GM21515 (cell line): ENCODE data around the gene LIPG.
"Not testable (repeated sequence)": the region's sequence is repeated elsewhere in the genome, so short reads cannot be mapped to it uniquely, and the experiment has no call there.

ENCODE experiments used
- ATAC-seq: cut with Tn5 transposase; IDR thresholded peaks from one replicate; pipeline ENCODE4 v1.9.1; 2021; ENCODE audit not compliant: unreplicated experiment

The LIPG gene

DNA sequence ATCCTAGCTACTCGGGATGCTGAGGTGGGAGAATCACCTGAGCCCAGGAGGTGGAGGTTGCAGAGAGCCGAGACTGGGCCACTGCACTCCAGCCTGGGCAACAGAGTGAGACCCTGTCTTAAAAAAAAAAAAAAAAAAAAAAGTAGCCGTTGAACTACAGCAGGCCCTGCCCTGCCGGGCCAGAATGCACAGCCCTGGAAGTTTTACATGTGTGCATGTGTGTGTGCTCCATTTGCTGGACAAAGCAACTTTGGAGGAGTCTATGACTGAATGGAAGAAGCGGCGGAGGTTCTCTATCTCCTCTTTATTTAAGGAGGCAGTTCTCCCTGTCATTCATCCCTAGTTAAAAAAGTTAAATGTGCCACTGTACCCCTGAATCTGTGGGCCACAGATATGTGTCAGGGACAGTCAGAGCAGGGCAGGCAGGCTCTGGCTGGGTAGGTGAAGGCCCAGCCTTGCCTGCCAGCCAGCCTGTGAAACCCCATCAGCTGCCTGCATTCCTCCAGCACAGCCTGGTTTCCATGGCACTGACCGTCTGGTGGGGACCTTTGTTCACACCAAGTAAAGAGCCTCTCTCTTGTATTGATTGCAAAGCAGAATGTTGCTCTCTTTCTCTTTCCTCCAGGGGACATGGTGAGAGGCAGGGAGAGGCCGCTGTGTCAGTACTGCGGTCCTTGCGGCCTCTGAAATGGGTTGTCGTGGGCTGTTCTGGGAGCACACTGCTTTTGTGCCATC lies 10.9 kb downstream of the LIPG start:
- no peak for ATAC-seq

DNA sequence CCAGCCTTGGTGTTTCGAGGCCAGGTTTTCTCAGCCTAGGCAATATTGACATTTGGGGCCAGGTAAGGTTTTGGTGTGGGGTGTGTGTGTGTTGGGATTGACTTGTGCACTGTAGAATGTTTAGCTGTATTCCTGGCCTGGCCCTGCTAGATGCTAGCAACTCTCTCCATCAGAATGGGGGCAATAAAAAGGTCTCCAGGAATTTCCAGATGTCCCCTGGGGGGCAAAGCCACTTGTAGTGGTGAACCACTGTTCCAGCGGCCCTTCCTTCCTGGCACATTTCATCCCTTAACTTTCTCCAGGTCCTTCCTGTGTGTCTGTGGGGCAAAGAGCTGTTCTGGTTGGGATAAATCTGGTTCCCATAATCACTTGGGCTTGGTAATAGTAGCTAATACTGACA lies 12.0 kb downstream of the LIPG start:
- ATAC-seq = no peak

DNA sequence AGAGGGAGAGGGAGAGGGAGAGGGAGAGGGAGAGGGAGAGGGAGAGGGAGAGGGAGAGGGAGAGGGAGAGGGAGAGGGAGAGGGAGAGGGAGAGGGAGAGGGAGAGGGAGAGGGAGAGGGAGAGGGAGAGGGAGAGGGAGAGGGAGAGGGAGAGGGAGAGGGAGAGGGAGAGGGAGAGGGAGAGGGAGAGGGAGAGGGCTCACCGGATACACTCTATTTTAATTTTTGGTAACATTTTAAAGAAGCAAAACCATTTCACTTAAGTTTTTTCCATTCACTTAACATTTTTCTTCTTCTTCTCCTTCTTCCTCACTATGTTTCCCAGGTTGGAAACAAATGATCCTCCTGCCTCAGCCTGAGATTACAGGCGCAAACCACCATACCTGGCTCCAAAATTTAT lies 17.2 kb downstream of the LIPG start:
- ATAC-seq = not testable (repeated sequence)

DNA sequence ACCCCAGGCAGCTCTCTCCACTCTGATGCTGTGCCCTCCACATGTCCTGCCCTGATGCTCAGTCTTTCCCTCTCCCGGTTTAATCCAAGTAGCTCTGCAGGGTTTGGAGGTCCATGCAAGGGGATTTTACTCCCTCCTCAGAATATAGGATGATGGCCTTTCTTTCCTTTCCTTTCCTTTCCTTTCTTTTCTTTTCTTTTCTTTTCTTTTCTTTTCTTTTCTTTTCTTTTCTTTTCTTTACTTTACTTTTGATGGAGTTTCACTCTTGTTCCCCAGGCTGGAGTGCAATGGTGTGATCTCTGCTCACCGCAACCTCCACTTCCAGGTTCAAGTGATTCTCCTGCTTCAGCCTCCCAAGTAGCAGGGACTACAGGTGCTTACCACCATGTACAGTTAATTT lies 17.7 kb downstream of the LIPG start:
- ATAC-seq = not testable (repeated sequence)

DNA sequence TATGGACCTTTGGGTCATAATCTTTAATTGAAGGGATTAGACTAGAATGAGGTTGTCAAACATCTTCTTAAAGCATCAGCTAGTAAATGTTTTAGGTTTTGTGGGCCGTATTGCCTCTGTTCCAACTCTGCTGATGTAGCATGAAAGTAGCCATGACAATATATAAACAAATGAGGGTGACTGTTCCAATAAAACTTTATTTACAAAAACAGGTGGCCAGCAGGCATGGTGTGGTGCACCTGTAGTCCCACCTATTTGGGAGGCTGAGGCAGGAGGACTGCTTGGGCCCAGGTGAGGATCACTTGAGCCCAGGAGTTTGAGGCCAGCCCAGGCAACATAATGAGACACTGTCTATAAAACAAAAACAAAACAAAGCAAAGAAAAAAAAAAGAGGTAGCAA lies 18.4 kb downstream of the LIPG start:
- ATAC-seq = no peak

DNA sequence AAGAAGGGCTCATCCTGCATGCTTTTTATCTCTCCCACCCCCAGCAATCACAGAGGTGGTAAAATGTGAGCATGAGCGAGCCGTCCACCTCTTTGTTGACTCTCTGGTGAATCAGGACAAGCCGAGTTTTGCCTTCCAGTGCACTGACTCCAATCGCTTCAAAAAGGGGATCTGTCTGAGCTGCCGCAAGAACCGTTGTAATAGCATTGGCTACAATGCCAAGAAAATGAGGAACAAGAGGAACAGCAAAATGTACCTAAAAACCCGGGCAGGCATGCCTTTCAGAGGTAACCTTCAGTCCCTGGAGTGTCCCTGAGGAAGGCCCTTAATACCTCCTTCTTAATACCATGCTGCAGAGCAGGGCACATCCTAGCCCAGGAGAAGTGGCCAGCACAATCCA lies 19.5 kb downstream of the LIPG start:
- no peak for ATAC-seq

DNA sequence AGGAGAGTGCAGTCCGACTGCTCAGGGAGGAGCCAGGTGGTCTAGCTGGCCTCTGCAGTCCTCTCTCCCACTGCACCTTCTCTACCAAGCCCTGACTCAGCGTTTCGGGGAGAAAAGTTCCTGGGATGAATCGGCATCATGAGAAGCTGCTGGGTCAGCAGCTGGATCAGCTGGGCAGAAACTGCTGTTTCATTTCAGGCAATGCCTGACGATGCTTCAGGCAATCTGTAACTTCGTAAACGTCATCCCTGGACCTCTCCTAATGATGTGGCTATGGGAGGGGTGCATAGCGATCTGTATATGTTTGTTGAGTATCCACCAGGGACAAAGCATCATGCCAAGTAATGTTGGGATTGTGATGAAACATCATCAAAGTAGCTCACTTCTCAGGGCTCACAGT lies 20.7 kb downstream of the LIPG start:
- ATAC-seq = no peak

DNA sequence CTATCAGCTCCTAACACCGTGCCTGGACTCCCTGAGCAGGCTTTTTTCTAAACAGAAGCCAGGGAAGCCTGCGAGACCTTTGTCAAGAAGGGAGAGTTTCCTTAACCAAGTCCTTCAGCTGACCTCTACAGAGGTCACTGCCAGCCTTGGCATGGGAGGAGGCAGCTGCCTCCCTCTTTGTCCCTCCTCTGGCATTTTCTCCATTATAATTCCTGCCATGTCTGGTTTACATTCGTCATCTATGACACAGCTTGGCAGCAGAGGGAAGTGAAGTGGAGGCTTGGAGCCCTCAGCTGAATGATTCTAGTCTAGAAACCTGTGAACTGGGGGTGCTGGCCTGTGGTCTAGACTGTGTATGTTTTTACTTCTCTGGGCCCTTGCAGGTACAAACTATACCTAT lies 22.5 kb downstream of the LIPG start:
- ATAC-seq = no peak

DNA sequence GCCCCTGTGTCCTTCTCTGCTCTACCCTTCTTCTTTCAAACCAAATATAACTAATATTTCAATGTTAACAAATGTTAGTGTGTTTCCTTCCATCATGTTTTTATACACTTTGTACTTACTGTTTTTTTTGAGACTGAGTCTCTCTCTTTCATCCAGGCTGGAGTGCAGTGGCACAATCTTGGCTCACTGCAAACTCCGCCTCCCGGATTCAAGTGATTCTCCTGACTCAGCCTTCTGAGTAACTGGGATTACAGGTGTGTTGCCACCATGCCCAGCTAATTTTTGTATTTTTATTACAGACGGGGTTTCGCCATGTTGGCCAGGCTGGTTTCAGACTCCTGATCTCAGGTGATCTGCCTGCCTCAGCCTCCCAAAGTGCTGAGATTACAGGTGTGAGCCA lies 23.1 kb downstream of the LIPG start:
- ATAC-seq = not testable (repeated sequence)

DNA sequence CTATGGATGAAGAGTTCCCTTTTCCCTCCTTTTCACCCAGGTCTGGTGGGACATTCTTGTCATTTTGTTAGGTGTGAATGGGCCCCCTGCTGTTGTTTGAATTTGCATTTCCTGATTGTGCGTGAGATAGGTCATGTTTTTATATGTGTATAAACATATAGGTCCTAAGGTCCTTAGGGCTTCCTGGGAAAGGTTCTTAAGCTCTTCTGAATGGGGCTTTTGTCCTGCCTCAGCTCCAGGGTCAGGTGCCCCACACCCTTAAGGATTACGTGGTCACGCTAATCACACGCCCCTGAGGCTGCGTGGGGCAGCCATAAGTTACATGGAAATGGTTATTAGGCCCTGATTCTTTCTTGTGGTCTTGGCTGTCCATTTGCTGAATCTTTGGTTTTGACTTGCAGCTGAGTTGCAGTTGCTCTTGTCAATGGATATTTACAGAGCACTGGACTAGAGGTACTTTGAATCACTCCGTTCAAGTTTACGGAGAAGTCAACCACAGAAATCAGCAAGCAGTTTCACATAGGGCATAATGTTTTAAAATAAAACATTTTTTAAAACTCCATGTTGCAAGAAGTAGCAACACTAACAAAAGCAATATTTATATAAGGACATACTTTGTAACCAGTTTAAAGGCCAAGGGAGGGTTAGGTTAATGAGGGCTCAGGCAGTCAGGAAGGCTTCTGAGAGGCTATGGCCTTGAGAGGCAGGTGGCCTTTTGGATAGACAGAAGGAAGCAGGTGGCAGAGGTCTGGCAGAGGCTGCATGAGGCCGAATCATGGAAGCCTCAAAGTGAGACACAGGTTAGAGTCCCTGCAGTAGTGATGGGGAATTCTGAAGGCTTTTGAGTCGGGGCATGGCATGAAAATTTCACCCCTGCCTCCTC lies 24.2 kb downstream of the LIPG start:
- ATAC-seq = no peak

DNA sequence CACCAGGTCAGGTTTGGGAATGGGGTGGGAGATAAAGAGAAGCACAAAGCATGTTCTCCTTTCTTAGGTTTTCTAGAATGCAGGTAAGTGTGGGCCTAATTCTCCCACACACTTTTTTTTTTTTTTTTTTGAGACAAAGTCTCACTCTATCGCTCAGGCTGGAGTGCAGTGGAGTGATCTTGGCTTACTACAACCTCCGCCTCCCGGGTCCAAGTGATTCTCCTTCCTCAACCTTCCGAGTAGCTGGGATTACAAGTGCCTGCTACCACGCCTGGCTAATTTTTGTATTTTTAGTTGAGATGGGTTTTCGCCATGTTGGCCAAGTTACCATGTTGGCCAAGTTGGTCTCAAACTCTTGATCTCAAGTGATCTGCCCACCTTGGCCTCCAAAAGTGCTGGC lies 26.3 kb downstream of the LIPG start:
- no peak for ATAC-seq

DNA sequence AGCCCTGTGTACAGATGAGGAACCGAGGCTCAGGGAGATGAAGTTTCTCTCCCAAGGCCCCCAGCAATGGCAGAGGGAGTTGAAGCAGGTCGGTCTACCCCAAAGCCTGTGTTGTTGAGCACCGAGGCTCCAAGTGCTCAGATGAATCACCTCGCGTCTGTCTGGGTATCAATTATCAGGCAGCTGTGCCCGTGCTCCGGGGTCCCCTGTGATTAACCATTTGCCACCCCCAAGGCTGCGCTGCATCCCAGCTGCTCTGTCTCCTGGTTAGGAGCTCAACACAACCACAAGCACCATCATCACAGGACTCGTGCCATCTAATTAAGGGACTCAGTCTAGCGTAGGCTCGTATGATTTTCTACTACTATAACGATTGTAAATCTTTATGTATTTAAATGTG lies 27.1 kb downstream of the LIPG start:
- no peak for ATAC-seq

DNA sequence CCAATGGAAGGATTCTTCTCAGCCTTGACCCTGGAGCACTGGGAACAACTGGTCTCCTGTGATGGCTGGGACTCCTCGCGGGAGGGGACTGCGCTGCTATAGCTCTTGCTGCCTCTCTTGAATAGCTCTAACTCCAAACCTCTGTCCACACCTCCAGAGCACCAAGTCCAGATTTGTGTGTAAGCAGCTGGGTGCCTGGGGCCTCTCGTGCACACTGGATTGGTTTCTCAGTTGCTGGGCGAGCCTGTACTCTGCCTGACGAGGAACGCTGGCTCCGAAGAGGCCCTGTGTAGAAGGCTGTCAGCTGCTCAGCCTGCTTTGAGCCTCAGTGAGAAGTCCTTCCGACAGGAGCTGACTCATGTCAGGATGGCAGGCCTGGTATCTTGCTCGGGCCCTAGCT lies 28.8 kb downstream of the LIPG start:
- ATAC-seq = no peak

DNA sequence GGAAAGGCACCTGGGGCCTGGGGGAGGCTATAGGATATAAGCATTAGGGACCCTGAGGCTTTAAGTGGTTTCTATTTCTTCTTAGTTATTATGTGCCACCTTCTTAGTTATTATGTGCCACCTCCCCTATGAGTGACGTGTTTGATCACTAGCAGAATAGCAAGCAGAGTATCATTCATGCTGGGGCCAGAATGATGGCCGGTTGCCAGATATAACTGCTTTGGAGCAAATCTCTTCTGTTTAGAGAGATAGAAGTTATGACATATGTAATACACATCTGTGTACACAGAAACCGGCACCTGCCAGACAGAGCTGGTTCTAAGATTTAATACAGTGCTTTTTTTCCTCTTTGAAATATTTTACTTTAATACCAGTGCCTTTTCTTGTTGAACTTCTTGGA lies 29.4 kb downstream of the LIPG start:
- ATAC-seq = no peak

DNA sequence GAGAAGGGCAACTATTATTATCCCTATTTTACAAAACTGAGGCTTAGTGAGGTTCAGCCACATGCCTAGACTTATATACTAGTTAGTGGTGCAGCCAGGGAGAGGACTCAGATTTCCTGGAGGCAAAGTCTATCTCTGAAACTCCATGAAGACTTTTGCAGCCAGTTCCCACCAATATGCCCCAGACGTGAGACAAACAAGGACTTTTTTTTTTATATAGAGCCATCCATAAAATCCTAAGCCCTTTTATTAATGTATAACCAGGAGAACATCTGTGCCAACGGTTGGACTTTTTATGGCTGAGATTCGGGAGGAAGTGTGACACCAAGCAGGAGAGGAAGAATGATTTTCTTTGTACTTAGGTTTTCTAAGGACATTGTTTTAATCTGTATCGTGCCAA lies 29.9 kb downstream of the LIPG start:
- no peak for ATAC-seq

DNA sequence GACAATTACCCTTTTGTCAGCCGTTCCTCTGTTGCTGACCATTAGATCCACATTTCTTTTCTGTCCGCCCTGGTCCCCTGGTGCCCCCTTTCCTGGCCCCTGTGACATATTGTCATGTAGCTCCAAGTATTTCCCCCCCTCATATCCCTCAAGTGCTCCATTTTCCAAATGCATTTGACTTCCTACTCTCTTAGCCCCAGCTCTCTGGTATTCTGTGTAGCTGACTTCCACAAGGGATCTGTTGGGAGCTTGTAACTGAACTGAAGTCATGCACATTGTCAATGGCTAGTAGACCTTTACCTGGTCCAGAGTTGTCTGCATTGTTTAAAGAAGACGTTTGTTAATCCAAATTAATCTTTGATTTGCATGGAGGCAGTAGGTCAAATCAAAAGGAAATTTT lies 34.8 kb downstream of the LIPG start:
- no peak for ATAC-seq

DNA sequence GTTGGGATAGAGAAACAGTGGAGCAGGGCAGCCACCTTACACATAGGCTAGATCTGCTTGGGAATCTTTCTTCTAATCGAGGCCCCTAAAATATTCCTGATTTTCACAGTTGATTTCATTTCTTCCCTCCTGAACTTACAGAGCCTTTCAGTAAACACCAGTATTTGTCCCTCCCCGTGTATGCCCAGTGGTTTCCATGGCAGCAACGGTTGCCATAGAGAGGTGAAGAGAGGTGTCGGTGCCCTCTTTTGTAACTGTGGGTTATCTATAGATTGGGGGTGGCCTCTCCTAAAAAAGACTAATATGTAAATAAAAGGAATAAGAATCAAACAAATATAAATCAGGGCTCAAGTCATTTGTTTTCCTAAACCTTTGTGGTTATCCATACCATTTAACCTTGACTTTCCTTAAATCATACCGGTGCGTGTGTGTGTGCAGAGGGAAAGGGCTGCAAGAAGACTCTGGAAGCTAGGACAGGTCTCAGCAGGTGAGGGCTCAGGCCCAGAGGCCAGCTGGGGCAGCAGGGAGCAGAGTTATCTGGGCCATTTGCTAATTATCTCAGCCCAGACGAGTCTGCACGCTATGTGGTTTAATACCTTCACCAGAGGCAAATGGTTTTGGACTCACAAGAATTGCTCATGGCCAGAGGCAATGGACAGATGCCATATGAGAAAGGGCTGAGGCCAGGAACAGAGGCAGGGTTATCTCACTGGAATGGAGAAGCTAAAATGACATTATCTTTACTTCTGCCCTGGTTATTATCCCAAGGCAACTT lies 35.5 kb downstream of the LIPG start:
- no peak for ATAC-seq

DNA sequence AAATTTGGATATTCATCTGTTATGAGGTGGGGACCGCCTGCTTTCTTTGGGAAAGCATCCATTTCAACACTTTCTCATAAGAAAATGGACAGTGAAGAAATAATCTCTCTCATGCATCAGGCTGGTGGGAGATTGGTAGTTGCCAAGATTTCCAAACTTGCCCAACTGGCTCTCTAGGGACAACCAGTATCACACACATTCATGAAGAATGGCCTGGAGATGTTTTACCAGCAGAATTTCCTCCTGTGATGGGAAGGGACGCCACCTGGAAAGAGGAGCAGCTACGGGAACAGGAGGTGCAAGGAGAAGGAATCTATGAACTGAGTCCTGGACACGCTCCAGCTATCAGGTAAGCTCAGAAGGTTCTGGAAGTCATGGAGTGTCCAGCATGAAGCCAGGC lies 39.4 kb downstream of the LIPG start:
- ATAC-seq = no peak

DNA sequence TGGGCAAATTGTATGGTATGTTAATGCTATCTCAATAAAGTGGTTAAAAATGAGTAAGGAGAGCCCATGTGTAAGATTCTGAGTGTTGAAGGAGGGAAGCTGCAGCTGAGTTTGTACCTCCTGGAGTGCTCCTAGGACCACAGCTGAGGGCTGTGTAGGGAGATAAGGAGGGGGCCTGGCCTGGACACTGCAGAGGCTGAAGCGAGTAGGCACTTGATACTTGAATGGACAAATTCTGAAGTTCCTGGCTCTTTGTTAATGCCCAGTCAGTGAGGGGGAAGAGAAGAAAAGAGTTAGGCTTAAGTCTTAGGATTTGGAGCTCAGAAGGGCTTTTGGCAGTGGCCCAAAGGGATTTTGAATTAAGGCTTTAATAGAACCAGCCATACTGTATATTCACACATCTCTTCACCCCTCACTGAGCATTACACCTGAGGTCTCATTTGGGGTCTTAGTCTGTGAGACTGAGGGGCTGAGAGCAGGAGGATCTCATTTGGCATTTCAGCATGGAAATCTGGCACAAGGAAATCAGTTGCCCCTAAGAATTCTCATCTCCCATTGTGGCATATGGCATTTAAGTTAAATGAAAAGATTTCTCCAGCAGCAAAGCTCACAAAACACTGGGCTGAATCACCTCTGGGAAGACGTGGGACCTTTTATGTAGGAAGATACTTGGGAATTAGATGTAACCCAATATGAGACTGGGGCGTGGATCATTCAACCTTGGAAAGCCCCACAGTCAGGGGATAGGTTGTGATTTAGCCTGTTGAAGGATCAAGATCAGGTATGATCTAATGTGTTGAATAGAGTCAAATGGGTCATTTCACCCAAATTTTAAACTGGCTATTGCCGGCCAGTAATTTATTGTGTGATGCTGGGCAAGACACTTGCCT lies 46.8 kb downstream of the LIPG start:
- no peak for ATAC-seq

DNA sequence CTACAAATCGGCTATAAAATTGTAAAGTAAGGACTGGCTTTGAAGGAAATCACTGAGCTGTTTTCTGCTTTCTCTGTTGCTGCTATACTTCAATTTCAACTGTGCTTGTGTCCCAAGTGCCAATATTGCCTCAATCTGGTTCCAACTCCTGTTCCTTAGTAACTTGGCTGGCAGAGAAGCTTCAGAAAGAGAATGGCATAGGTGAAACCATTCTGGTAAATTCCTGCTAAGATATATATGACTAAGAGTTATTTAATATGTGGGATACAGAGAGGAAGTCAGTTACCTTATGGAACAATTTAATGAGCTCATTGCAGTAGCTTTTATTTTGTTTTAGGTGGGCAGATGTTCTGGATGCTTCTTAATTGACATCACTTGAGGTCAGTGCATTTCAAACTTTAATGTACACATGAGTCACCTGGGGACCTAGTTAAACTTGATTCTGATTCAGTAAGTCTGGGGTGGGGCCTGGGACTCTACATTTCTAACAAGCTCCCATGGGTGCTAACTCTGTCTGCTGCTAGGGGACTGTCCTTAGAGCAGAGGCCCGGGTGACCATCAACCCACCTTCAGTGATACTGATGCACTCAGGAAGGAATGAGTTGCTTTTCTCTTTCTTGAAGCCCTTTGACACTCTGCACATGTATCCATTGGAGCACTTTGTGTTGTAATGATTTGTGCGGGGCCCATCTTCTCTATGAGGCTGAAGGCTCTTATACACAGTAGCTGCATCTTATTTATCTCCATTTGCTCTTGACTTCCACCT lies 47.6 kb downstream of the LIPG start:
- ATAC-seq = no peak
